B cell (primary cell): ENCODE measurements around the gene APLF.

ENCODE experiments used
- CTCF ChIP-seq: fragments of 200-600 bp; IDR thresholded peaks from one replicate; pipeline ENCODE4 v1.8.0; 2022; ENCODE audit warnings: antibody characterized with exemption, mild to moderate bottlenecking
- EZH2 ChIP-seq: IDR thresholded peaks from 2 replicates; pipeline ENCODE4 v1.6.1; 2012; ENCODE audit warnings: borderline replicate concordance, low read depth, mild to moderate bottlenecking, moderate library complexity, low read length; ENCODE audit not compliant: insufficient read depth, poor library complexity, severe bottlenecking

GRCh38 chr2:68612765-68613519, 145.6 kb downstream of the APLF start:
- TF ChIP-seq CTCF (no peak), EZH2 (no peak)
